GM19438 (cell line): Measurements from ENCODE around the gene SLC38A11.

Experiments
- ATAC-seq: cut with Tn5 transposase; IDR thresholded peaks from one replicate; pipeline ENCODE4 v1.9.1; 2021; ENCODE audit warnings: low read depth; ENCODE audit not compliant: unreplicated experiment

Gene SLC38A11

DNA sequence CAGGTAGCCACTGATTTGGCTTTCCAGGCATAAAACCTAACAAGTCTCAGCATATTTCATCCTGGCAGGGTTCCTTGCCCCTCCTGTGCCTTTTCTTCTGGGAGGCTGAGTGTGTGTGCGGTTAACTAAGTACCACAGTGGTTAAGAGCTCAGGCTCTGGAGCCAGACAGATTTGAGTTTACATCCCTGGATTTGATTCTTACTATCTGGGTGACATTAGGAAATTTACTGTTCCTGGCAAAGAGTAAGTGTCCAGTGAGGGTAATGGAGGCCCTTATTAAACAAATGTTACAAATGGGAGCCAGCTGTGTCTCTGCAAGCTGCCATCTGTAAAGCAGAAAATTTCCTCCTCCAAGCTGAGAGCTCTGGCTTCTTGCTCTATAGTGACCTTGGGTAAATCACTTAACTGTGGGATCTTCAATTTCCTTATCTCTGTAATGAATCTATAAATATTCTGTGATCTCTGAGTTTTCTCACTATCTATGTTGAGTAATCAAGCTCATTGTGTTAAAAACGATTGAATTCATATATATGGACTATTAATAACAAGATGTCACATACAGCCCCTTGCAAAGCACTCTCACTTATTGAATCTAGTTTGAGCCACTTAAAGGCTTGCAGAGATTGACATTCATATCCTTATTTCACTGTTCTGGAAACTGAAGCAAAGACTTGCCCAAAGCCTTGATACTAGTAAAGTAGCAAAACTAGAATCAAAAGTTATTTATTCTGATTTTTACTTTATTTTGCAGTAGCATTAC lies 107.2 kb downstream of the SLC38A11 start:
- ATAC-seq = no peak

DNA sequence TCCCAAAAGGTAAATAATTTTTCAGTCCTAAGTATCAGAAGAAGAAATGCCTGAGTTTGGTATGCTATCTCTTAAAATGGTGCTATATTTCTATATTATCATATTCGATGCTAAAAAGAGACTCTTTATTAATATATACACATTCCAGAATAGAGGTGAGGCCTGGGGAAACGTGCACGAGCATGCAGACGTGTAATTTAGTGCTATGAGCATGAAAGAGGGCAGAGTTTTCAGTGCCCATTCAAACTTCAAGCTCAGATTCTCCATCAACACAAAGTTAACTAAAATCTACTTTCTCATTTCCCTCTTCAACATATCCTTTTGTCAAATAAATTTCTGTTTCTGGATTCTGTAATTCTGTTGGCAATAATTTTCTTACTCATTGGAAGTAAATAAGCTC lies 108.0 kb downstream of the SLC38A11 start:
- no peak for ATAC-seq

DNA sequence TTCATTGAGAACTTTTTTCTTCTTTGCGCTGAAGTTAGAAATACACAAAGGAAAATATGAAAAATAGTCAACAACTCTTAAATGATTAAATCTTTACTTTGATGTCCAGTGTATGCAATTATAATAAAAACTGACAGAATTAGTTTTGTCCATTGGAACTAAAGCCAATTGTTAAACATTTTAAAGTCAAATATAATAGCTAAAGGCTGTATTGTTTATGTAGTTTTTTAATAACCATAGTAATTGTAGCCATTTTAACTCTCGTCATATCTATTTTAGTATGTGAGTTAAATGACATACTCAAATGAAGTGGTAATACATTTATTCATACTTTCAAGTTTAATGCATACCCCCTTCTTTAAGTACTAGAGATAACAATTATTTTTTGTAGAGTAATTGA lies 109.0 kb downstream of the SLC38A11 start:
- no peak for ATAC-seq
